T-helper 1 cell treated with Interleukin-12 subunit alpha and Interleukin-12 subunit beta and Interleukin-4 antibody, amounts not matched to agents 30 μg/mL and 1 μg/mL, for 36 hours (primary cell): ENCODE measurements around the gene TATDN2.
A peak's percentile ranks its signal among the peaks of the same experiment; 100 is the strongest.

Source experiments
- H3K27ac Mint-ChIP-seq: one replicate; pipeline ENCODE4 v1.8.0; 2021; ENCODE audit warnings: mild to moderate bottlenecking, mixed read lengths
- H3K27me3 Mint-ChIP-seq: one replicate; pipeline ENCODE4 v1.8.0; 2021; ENCODE audit warnings: low read depth, mixed read lengths
- H3K36me3 Mint-ChIP-seq: one replicate; pipeline ENCODE4 v1.8.0; 2021; ENCODE audit warnings: low read depth, mixed read lengths
- H3K4me1 Mint-ChIP-seq: one replicate; pipeline ENCODE4 v1.8.0; 2021; ENCODE audit warnings: low read depth, mixed read lengths
- H3K4me3 Mint-ChIP-seq: one replicate; pipeline ENCODE4 v1.8.0; 2021; ENCODE audit warnings: mild to moderate bottlenecking, moderate library complexity, mixed read lengths
- H3K9me3 Mint-ChIP-seq: one replicate; pipeline ENCODE4 v1.8.0; 2021; ENCODE audit warnings: mixed read lengths

TATDN2 gene, protein sequence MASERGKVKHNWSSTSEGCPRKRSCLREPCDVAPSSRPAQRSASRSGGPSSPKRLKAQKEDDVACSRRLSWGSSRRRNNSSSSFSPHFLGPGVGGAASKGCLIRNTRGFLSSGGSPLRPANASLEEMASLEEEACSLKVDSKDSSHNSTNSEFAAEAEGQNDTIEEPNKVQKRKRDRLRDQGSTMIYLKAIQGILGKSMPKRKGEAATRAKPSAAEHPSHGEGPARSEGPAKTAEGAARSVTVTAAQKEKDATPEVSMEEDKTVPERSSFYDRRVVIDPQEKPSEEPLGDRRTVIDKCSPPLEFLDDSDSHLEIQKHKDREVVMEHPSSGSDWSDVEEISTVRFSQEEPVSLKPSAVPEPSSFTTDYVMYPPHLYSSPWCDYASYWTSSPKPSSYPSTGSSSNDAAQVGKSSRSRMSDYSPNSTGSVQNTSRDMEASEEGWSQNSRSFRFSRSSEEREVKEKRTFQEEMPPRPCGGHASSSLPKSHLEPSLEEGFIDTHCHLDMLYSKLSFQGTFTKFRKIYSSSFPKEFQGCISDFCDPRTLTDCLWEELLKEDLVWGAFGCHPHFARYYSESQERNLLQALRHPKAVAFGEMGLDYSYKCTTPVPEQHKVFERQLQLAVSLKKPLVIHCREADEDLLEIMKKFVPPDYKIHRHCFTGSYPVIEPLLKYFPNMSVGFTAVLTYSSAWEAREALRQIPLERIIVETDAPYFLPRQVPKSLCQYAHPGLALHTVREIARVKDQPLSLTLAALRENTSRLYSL

DNA sequence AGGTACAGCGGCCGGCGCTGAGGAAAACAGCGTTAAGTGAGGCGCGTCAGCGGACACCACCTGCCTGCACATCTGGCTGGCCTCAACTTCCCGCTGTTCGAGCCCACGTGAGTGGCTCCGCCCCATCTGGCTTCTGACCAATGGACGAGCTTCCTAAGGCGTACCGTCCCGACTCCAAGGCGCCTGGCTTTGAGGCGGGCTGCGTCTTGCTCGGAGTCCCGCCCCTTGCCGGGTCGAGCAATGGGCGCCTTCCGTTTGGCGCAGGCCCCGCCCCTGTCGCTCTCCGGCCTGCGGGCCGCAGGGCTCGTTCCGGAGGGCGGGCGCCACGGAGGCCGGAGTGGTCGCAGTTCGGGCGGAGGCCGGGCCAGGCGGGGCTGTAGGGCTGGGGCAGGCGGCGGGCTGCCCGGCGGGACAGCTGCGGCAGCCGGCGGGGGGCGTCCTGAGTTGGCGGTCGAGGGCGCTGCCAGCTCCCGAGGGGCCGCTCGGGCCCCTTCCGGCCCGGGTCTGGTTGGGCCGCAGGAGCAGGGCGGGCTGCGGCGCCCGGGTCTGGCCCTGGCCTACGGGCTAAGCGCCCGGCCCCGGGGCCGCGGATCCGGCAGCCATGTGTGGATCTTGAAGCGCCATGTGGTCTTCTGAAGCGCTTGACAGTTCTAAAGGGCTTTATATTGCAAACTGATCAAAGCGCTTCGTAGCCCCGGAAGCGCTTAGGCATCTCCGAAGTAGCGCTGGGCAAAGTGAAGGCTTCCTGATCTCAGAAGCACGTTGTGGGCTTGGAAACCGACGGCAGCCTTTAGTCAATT lies at the start of gene TATDN2:
TSS of gene TATDN2 (plus strand) at position 276 of the 800 bp plus-strand sequence. CDS start 742 bp downstream, outside the sequence.
- peaks cover 71% of the 10 kb centered on the region for H3K36me3 Mint-ChIP-seq
- H3K27me3 Mint-ChIP-seq, result no peaks in the 10 kb centered on the region
- H3K9me3 Mint-ChIP-seq, result peaks cover 29% of the 10 kb centered on the region
- peak within 1 kb of the TSS; percentile 95 for H3K27ac Mint-ChIP-seq
- H3K4me3 Mint-ChIP-seq, result peak within 1 kb of the TSS; percentile 98
- H3K4me1 Mint-ChIP-seq, result peaks cover 44% of the 10 kb centered on the region

DNA sequence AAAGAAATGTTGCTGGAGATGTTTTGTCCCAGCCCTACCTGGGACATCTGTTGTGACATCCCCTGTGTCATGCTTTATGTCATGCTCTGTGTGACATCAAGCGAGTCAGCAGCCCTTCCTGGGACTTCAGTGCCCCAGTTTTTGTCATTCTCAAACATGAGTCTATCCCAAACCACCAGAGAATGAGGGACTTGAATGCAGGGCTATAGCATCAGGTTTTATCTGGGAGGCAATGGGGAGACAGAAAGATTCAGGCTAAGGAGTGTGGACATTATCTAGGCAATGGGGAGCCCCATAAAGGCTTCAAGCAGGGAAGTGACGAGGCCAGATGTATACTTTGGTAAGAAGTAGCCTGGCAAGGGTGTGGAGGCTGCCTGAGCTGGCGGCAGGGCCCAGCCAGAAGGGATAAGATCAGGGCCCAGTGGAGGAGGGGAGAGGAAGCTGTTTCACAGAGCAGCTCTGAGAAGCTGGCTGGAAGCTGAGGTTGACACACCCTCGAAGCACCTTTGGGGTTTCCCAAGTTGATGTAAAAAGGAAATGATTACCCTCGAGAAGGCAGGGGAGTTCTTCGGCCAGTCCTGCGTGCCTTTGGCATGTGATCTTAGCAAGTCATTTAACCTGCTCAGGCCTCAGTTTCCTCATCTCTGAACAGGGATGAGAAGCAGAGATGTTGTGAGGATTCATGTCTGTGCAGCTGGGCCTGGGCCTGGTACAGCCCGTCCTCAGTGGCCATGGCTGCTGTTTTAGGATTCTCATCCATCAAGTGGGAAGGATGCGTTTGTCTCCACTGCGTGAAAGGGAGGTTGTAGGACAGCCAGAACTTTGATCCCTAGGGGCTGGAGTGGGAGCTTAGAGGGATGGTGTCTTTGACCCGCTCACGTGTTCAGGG lies 49.3 kb upstream of the TATDN2 start:
- peak overlapping the region; percentile 97 for H3K27ac Mint-ChIP-seq
- H3K4me1 Mint-ChIP-seq, result peaks cover 60% of the 10 kb centered on the region
- H3K4me3 Mint-ChIP-seq, result peak overlapping the region; percentile 47

DNA sequence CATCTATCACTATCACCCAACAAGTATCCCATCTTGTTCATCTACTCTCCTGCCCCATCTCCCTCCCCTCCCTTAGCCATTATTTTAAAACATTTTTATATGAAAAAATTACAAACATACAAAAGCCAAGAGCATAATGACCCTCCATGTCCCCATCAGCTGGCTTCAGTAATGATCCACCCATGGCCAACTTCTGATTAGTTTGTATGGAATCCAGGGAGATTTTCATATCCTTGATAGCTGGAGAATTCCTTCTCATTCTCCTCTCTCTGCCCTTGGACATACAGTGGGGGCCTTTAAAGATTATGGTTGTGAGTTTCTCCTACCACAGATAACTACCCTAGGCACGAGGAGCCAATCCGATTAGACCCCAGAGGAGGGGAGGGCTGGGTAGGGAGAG lies 43.3 kb upstream of the TATDN2 start:
- Mint-ChIP-seq H3K36me3 (peaks cover 35% of the 10 kb centered on the region), H3K4me1 (peaks cover 35% of the 10 kb centered on the region), H3K4me3 (no peak overlapping the region), H3K9me3 (peaks cover 3% of the 10 kb centered on the region), H3K27ac (peak overlapping the region; percentile 26), H3K27me3 (no peaks in the 10 kb centered on the region)

More for the DNA sequence above, 49.3 kb upstream of the TATDN2 start:
- peaks cover 3% of the 10 kb centered on the region for H3K9me3 Mint-ChIP-seq
- H3K36me3 Mint-ChIP-seq, result peaks cover 30% of the 10 kb centered on the region
- H3K27me3 Mint-ChIP-seq, result no peaks in the 10 kb centered on the region

DNA sequence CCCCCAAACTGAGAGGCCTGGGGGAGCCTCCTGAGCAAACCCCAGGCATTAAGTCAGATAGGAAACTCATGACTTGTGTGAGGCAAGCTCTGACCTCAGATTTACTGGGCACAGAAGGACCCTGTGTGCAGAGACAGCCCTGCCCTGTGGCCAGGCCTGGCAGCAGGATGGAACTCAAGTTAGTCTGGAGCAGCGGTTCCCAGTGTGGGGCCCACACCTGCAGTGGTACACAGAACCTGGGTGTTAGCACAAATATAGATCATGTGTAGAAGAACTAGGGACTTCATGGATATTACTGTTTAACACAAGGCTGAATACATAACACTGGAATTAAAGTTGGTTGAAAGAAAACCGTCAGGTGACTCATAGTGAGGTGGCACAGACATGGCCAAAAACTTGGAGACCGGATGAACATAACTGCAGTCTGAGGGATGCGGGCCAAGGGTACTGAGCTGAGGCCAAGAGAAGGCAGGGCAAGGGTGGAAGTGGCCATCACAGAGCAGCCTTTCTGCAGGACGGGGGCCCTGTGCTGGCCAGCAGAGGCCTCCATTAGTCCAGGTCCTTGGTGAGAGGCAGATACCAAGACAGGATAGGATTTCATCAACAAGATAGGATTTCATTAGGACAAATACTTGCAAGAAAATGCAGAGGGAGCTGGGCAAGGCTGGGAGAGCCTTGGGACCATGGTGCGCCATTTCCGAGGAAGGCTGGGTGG lies 42.7 kb upstream of the TATDN2 start:
- H3K4me3 Mint-ChIP-seq, result no peak overlapping the region
- peak overlapping the region; percentile 41 for H3K27ac Mint-ChIP-seq
- H3K4me1 Mint-ChIP-seq, result peaks cover 34% of the 10 kb centered on the region
- H3K27me3 Mint-ChIP-seq, result no peaks in the 10 kb centered on the region
- peaks cover 3% of the 10 kb centered on the region for H3K9me3 Mint-ChIP-seq
- H3K36me3 Mint-ChIP-seq, result peaks cover 35% of the 10 kb centered on the region

DNA sequence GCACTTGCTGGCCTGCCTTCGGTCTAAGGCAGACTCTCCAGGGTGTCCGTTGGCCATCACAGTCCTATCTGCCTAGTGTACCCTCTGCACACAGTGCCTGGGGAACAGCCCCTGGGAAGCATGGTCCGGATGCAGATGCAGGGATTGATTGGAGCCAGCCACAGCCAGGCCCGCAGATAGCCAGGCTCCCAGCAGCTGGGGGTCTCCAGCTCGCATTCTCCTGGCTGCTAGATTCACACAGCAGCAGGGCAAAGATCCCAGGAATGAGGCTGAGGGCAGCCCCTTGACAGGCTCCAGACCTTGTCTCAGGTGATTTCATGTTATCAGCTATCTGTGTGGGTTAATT lies 42.1 kb upstream of the TATDN2 start:
- Mint-ChIP-seq H3K4me3 (no peak overlapping the region), H3K9me3 (peaks cover 3% of the 10 kb centered on the region), H3K4me1 (peaks cover 32% of the 10 kb centered on the region), H3K27ac (no peak overlapping the region), H3K27me3 (no peaks in the 10 kb centered on the region), H3K36me3 (peaks cover 33% of the 10 kb centered on the region)

DNA sequence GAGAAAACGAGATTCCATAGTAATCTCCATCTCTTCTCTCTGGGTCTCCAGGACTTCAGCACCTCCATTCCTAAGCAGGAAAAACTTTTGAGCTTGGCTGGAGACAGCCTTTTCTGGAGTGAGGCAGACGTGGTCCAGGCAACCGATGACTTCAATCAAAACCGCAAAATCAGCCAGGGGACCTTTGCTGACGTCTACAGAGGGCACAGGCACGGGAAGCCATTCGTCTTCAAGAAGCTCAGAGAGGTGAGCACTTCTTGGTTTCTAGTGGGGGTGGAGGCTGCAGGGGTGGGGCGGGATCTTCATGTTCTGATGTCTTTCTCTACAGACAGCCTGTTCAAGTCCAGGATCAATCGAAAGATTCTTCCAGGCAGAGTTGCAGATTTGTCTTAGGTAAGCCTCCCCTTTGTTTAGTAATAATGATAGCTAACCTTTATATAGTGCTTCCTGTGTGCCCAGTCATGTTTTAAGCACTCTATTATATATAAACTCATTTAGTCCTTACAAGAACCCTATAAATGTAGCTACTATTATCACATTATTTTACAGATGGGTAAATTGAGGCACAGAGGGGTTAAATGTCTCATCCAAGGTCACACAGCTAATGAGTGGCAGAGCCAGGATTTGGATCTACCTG lies 35.0 kb upstream of the TATDN2 start:
- Mint-ChIP-seq H3K4me1 (peaks cover 9% of the 10 kb centered on the region), H3K9me3 (peaks cover 7% of the 10 kb centered on the region), H3K36me3 (peaks cover 45% of the 10 kb centered on the region), H3K4me3 (no peak overlapping the region), H3K27me3 (no peaks in the 10 kb centered on the region), H3K27ac (peak overlapping the region; percentile 41)

DNA sequence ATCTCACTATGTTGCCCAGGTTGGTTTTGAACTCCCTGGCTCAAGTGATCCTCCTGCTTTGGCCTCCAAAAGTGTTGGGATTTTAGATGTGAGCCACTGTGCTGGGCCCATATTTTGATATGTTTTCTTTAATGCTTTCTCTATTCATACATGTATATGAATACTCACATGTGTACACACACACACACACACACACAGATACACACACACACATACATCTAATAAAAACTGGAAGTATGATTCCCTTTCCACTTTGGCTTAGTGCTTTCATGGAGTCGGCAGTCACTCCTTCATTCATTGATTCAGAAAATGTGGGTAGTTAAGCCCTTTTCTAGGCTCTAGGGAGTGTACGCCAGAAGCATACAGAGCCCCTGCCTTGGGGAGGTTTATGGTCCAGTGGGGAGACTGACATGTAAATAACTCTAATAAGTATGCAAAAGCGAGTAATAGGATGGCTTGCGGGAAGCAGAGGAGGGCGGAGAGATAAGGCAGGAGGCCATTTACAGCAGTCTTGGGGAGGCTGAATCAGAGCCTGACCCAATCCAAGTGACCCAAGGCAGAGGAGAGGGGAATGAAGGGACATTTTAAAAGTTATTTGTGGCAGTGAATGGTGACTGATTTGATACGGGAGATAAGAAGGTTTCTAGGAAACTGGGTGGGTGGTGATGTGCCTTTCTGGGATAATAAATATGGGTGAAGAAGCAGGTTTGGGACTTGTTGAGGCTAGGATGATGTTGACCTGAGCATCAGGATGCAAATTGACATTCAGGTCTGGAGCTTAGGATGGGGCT lies 32.5 kb upstream of the TATDN2 start:
- Mint-ChIP-seq H3K9me3 (peaks cover 7% of the 10 kb centered on the region), H3K4me1 (peaks cover 19% of the 10 kb centered on the region), H3K27ac (no peak overlapping the region), H3K4me3 (no peak overlapping the region), H3K36me3 (peaks cover 50% of the 10 kb centered on the region), H3K27me3 (no peaks in the 10 kb centered on the region)

DNA sequence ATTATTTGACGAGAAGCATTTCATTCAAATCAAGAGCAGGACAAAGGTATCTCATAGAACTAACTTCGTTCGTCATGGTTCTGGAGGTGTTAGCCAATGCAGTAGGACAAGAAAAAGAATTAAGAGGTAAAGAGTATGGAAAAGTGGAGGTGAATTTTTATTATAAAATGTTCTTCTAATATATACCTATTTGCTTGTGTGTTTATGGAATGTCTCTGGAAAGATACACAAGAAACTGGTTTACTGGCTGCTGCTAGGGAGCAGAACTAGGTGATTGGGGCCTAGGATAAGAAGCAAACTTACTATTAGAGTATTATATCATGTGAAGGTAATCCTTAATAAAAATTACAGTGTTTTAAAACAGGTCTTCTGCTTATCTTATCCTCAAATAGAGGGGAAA lies 30.9 kb upstream of the TATDN2 start:
- H3K4me1 Mint-ChIP-seq, result peaks cover 25% of the 10 kb centered on the region
- peak overlapping the region; percentile 23 for H3K27ac Mint-ChIP-seq
- no peak overlapping the region for H3K4me3 Mint-ChIP-seq
- no peaks in the 10 kb centered on the region for H3K27me3 Mint-ChIP-seq
- peaks cover 55% of the 10 kb centered on the region for H3K36me3 Mint-ChIP-seq
- H3K9me3 Mint-ChIP-seq, result peaks cover 7% of the 10 kb centered on the region

DNA sequence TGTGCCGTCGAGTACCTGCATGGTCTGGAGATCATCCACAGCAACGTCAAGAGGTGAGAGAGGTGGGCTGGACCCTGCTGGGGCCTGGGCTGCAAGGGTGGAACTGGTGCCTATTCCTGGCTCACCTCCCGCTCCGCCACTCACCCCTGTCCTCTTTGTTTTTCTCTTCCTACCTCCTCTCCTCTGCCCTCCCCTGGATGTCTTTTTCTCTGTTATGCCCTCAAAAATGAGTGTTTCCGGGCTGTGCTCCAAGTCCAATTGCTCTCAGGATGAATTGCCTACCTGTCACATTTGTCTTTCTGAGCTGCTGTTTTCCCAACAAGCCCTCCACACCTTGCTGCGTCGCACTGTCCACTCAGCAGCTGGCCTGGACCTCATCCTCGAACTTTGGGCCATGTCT lies 28.5 kb upstream of the TATDN2 start:
- Mint-ChIP-seq H3K4me3 (no peak overlapping the region), H3K4me1 (peaks cover 42% of the 10 kb centered on the region), H3K9me3 (peaks cover 7% of the 10 kb centered on the region), H3K36me3 (peaks cover 60% of the 10 kb centered on the region), H3K27ac (peak overlapping the region; percentile 29), H3K27me3 (no peaks in the 10 kb centered on the region)

DNA sequence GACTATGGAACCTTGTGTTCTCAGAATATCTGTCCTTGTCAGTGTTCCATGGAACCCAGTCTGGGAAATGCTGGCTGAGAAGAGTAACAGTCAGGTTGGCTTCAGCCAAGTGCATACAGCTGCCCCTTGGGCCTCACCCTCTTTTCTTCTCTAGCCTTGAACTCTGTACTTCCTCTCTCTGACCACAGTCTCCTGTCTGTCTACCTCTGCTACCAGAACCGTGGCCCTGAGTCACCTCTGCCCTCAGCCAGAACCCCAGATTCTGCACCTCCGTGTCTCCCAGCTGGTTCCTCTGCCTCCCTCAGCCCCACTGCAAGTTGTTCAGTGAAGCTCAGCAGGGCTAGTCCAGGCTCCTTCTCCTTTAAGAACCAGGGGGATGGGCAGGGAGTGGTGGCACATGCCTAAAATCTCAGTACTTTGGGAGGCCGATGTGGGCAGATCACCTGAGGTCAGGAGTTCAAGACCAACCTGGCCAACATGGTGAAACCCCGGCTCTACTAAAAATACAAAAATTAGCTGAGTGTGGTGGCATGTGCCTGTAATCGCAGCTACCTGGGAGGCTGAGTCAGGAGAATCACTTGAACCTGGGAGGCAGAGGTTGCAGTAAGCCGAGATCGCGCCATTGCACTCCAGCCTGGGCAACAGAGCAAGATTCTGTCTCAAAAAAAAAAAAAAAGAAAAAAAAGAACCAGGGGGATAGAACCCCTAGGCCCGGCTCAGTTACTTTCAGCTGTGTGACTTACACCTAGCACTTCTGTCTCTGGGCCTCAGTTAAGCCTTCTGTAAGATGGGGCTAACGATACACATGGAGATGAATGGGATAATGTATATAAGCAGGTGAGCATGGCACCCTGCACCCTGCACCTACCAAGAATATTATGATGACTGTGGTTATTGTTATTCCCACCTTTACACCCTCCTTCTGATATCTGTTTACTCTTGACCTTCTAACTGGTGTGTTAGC lies 24.3 kb upstream of the TATDN2 start:
- peak overlapping the region; percentile 94 for H3K27ac Mint-ChIP-seq

DNA sequence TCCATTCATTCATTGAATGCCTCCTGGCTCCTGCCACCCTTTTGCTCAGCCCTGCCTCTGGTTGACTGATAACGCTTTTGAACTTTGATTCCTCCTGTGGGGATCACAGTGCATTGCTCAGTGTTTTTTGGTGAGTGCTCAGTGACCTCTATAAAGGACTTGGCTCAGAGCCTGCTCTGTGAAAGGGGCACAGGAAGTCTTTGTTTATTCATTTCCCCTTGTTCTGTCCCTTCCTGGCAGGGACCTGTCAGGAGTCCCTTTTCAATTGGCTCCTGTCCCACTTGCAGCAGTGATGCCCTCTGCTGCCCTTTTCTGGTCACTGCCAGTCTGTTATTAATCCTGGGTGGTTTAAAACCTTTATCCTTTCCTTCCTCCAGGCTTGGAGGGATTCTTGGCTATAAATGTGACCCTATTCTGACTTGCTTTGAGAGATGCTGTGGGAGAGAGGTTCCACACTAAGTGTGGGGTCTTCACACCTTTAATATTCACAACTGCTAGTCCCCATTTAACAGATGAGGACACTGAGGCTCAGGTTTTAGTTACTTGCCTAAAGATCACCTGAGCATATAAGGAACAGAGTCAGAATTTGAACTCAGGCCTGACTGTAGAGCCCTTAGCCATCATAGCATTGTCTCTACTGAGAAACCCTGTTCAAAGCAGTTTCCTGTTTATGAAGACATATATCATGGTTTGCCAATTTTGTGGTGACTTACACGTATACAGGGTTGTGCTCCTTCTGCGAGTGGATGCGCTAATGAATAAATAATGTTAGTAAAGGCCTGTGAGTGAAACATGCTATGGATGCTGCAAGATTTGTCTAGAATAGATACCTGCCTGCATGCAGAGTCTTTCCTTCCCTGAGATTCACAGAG lies 23.2 kb upstream of the TATDN2 start:
- no peaks in the 10 kb centered on the region for H3K27me3 Mint-ChIP-seq
- no peaks in the 10 kb centered on the region for H3K9me3 Mint-ChIP-seq
- peaks cover 58% of the 10 kb centered on the region for H3K4me1 Mint-ChIP-seq
- peaks cover 55% of the 10 kb centered on the region for H3K36me3 Mint-ChIP-seq
- peak overlapping the region; percentile 73 for H3K4me3 Mint-ChIP-seq
- peak overlapping the region; percentile 94 for H3K27ac Mint-ChIP-seq

More for the DNA sequence above, 24.3 kb upstream of the TATDN2 start:
- peak overlapping the region; percentile 54 for H3K4me3 Mint-ChIP-seq
- H3K9me3 Mint-ChIP-seq, result no peaks in the 10 kb centered on the region
- H3K4me1 Mint-ChIP-seq, result peaks cover 58% of the 10 kb centered on the region
- peaks cover 56% of the 10 kb centered on the region for H3K36me3 Mint-ChIP-seq
- H3K27me3 Mint-ChIP-seq, result no peaks in the 10 kb centered on the region
